Measurements from ENCODE around the gene MGAT4B. TPM values are rescaled to one million over a fixed set of nuclear protein-coding genes. Genes with fewer than 3 reads are reported as not detected.

Gene MGAT4B
- total RNA-seq, 1 donor: 174 TPM

- no peak for DNase-seq (ENCODE audit: low read depth in 2 of 3, low spot score in 2 of 3)
These were observed 33.0 kb downstream of the MGAT4B start for GRCh38 chr5:179773686-179774040.

DNA sequence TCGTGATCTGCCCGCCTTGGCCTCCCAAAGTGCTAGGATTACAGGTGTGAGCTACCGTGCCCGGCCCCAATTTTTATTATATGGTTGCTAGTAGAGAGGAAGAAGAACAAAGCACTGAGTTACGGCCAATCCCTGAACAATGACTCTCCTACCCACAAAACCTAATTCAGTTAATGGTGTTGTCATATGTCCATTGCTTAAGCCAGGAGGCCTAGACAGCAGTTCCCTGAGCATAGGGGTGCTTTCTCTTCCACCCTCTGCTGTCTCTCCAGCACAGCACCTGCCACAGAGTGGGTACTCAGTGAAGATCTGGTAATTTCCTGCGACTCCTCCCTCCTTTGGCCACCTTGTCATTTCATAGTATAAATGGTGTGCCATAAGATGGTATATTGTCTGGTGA is 34.3 kb downstream of the MGAT4B start:
- DNase-seq (ENCODE audit: low read depth in 2 of 3, low spot score in 2 of 3): no peak

DNA sequence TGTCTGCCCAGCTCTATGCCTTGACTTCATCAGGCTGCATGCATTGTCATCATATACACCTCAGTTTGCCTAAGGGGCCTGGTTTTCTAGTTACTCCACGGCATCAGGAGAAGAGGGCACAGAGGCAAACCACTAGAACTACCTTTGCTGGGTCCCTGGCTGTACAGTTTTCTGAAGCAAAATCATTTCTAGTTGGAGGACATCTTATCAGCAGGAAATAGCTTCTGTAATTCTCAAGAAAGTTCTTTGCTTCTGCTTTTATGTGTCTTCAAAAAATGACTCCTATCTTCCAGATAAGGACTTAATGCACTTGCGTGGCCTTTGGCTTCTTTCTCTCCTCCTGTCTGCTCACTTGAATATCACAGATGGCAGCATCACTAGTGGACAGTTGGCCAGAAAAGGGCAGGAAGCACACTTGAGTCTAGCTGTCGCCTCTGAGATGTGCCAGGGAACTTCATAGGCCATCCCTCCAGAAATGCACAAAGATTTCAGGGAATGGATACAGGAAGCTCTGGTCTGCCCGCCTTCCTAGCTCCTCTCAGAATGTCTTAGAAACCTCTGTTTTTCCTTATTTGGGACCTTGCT is 35.3 kb downstream of the MGAT4B start:
- peak in 1 of 3 donors; percentile 56 for DNase-seq (ENCODE audit: low read depth in 2 of 3, low spot score in 2 of 3)

GRCh38 chr5:179769796-179770195 is 36.9 kb downstream of the MGAT4B start:
- DNase-seq (ENCODE audit: low read depth in 2 of 3, low spot score in 2 of 3): no peak

GRCh38 chr5:179769271-179769670 is 37.4 kb downstream of the MGAT4B start:
- no peak for DNase-seq (ENCODE audit: low read depth in 2 of 3, low spot score in 2 of 3)

GRCh38 chr5:179768326-179769085 is 38.2 kb downstream of the MGAT4B start:
- no peak for DNase-seq (ENCODE audit: low read depth in 2 of 3, low spot score in 2 of 3)

DNA sequence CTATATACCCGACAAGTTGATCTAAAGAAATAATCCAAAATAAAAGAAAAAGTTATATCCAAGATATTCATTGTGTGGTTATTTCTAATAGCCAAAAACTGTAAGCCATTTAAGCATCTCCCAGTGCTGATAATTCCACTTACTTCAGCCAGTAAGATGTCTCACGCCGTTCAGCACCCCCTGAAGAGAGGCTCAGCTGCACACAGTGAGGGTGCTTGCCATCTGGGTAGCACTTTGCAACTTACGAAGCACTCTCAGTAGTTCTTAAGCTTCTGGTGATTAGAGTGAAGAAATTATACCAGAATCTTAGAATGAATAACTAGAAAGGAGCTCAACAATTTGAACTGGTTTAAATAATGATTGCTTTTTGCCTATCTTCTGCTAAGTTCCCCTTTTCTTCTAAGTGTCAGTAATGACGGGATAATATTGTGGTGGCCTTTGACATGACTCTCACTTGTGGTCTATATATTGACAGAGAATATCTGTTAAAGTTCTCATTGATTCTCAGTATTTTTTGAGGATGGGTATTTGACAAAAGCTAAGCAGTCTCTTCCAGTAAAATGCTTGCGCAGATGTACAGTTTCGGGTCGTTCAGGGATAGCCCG is 39.1 kb downstream of the MGAT4B start:
- DNase-seq (ENCODE audit: low read depth in 2 of 3, low spot score in 2 of 3): no peak

GRCh38 chr5:179766726-179767455 is 39.8 kb downstream of the MGAT4B start:
- DNase-seq (ENCODE audit: low read depth in 2 of 3, low spot score in 2 of 3): no peak

DNA sequence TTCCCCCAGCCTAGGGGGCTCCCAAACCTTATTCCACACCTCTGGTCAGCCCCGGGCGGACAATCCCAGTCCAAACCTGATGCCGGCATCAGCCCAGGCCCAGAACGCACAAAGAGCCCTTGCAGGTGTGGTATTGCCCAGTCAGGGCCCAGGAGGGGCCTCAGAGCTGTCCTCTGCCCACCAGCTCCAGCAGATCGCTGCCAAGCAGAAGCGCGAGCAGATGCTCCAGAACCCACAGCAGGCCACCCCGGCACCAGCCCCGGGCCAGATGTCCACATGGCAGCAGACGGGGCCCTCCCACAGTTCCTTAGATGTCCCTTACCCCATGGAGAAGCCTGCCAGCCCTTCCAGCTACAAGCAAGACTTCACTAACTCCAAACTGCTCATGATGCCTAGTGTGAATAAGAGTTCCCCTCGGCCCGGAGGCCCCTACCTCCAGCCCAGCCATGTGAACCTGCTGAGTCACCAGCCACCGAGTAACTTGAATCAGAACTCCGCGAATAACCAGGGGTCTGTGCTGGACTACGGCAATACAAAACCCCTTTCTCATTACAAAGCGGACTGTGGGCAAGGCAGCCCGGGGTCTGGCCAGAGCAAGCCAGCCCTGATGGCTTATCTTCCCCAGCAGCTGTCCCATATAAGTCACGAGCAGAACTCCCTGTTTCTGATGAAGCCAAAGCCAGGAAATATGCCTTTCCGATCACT is 40.5 kb downstream of the MGAT4B start:
- peak in 2 of 3 donors; percentile 62 to 63 for DNase-seq (ENCODE audit: low read depth in 2 of 3, low spot score in 2 of 3)

- peak in 1 of 3 donors; percentile 28 for DNase-seq (ENCODE audit: low read depth in 2 of 3, low spot score in 2 of 3)
These were observed 41.3 kb downstream of the MGAT4B start for GRCh38 chr5:179765400-179765799.

DNA sequence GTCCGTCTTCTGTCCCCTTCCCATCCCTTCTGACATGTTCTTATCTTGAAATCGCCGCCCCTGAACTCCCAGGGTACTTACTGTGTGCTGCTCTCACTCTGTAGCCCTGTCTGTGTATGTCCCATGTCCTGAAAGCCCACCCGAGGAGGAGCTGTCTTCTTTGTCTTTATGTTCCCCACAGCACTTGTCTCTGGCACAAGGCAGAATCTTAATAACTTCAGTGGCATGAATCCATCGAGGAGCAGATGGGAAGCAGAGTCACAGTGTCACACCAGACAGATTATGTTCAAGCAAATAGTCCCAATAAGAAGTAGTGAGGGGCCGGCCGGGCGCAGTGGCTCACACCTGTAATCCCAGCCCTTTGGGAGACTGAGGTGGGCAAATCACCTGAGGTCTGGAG is 42.6 kb downstream of the MGAT4B start:
- DNase-seq (ENCODE audit: low read depth in 2 of 3, low spot score in 2 of 3): no peak

GRCh38 chr5:179763215-179763945 is 43.3 kb downstream of the MGAT4B start:
- DNase-seq (ENCODE audit: low read depth in 2 of 3, low spot score in 2 of 3): peak; percentile 21 to 76 (median 60)

GRCh38 chr5:179762781-179763176 is 43.9 kb downstream of the MGAT4B start:
- DNase-seq (ENCODE audit: low read depth in 2 of 3, low spot score in 2 of 3): no peak

GRCh38 chr5:179762079-179762780 is 44.4 kb downstream of the MGAT4B start:
- peak in 2 of 3 donors; percentile 33 to 52 for DNase-seq (ENCODE audit: low read depth in 2 of 3, low spot score in 2 of 3)

DNA sequence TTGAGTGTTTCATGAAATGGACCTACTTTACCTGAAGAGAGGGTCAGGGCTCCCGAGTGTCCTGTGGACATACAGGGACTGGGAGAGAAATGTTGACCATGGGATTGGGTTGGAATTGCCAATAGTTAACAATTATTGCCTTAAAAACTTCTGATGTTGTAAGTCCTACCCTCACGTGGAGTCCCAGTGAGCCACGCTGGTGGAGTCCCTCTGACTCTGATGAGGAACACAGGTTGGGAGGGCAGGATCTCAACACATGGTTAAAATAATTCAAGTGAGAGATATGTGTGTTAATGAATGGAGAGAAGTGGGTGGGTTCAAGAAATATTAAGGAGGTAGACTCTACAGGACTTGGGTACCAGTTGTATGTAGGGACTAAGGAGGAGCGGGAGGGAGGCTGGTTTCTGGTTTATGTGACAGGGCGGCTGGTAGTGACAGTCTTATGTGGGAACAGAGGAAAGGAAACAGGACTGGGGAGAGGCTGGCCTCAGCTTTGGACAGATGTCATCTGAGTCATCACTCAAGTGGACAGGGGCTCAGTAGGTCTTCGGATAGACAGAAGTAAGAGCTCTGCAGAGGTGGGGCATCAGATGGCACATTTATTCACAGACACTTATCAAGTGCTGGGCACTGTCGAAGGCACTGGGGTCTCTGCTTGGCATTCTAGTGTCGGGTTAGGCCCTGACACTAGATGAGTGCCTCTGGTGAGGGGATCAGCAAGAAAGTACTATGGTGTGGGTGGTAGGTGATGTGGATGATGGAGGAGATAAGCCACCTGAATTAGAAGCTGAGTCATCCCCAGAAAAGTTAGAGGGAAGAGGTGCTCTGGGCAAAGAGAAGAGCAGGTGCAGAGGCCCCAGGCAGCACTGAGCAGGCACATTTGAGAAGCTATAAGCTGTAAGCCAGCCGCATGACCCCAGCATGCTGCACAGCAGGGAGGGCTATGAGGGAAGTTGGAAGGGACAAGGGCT is 46.8 kb downstream of the MGAT4B start:
- no peak for DNase-seq (ENCODE audit: low read depth in 2 of 3, low spot score in 2 of 3)

DNA sequence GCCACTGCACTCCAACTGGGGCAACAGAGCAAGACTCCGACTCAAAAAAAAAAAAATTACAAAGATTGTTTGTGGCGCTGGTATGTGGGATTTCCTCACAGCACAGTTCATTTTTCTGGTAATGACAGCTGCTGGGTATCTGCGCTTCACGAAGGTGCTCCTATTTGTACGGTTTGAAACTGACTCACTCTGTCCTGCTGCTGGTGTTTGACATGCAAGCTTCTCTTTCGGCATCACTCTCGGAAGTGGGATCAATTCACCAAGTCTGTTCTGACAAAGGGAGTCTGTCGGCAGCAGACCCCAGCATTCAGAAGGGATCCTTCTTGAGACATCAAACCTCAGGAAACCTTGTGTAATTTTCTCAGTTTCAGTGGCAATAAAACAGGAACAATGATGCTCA is 47.7 kb downstream of the MGAT4B start:
- no peak for DNase-seq (ENCODE audit: low read depth in 2 of 3, low spot score in 2 of 3)

GRCh38 chr5:179755022-179755421 is 51.6 kb downstream of the MGAT4B start:
- DNase-seq (ENCODE audit: low read depth in 2 of 3, low spot score in 2 of 3): no peak

- DNase-seq (ENCODE audit: low read depth in 2 of 3, low spot score in 2 of 3): no peak
These were observed 52.7 kb downstream of the MGAT4B start for GRCh38 chr5:179753971-179754370.
